Measurements from ENCODE around the gene TNS1.

The TNS1 gene

GRCh38 chr2:217892560-217892959 is 110.2 kb downstream of the TNS1 start:
- no peak for DNase-seq

- DNase-seq: no peak
Observed at GRCh38 chr2:217890445-217890844, 112.3 kb downstream of the TNS1 start.

- no peak for DNase-seq
Observed at GRCh38 chr2:217889656-217890055, 113.1 kb downstream of the TNS1 start.

GRCh38 chr2:217887841-217888701 is 114.7 kb downstream of the TNS1 start:
- no peak for DNase-seq

- peak; percentile 55 for DNase-seq
Observed at GRCh38 chr2:217886720-217887309, 116.0 kb downstream of the TNS1 start.

- DNase-seq: no peak
Observed at GRCh38 chr2:217886091-217886490, 116.7 kb downstream of the TNS1 start.

- no peak for DNase-seq
Observed at GRCh38 chr2:217884985-217885384, 117.8 kb downstream of the TNS1 start.

GRCh38 chr2:217880891-217881290 is 121.9 kb downstream of the TNS1 start:
- DNase-seq: no peak

GRCh38 chr2:217880287-217880889 is 122.4 kb downstream of the TNS1 start:
- no peak for DNase-seq

- DNase-seq: no peak
Observed at GRCh38 chr2:217878915-217879590, 123.7 kb downstream of the TNS1 start.

GRCh38 chr2:217877866-217878265 is 124.9 kb downstream of the TNS1 start:
- no peak for DNase-seq

GRCh38 chr2:217876253-217876570 is 126.6 kb downstream of the TNS1 start:
- DNase-seq: no peak

- DNase-seq: no peak
Observed at GRCh38 chr2:217875556-217876252, 127.1 kb downstream of the TNS1 start.

GRCh38 chr2:217875138-217875537 is 127.7 kb downstream of the TNS1 start:
- no peak for DNase-seq

GRCh38 chr2:217873371-217873770 is 129.4 kb downstream of the TNS1 start:
- no peak for DNase-seq

- no peak for DNase-seq
Observed at GRCh38 chr2:217872319-217872718, 130.5 kb downstream of the TNS1 start.

- no peak for DNase-seq
Observed at GRCh38 chr2:217870528-217871011, 132.2 kb downstream of the TNS1 start.

- DNase-seq: no peak
Observed at GRCh38 chr2:217868911-217869334, 133.9 kb downstream of the TNS1 start.

- DNase-seq: no peak
Observed at GRCh38 chr2:217868265-217868892, 134.4 kb downstream of the TNS1 start.

GRCh38 chr2:217866457-217866856 is 136.3 kb downstream of the TNS1 start:
- DNase-seq: no peak

- DNase-seq: no peak
Observed at GRCh38 chr2:217864963-217865772, 137.6 kb downstream of the TNS1 start.
